Smooth muscle cell (in vitro differentiated cells): ENCODE results near the gene TMX2. TPM values are rescaled to one million over a fixed set of nuclear protein-coding genes. Genes with fewer than 3 reads are reported as not detected.

ENCODE experiments used
- DNase-seq: peaks from one replicate; lab custom pipeline; 2025; ENCODE audit not compliant: unreplicated experiment; lab: John Stamatoyannopoulos, UW
- H2AFZ ChIP-seq: fragments of 200-600 bp; sonication (generic); 2 replicates; pipeline ENCODE4 v1.6.0; 2016; ENCODE audit warnings: antibody characterized with exemption, low read depth, mild to moderate bottlenecking
- H3F3A ChIP-seq: fragments of 200-600 bp; sonication (generic); 2 replicates; pipeline ENCODE4 v1.6.0; 2017; ENCODE audit warnings: antibody characterized with exemption, low read depth
- H3K27ac ChIP-seq: fragments of 200-600 bp; sonication (generic); 2 replicates; pipeline ENCODE4 v1.5.1; 2016; ENCODE audit warnings: low read depth, mild to moderate bottlenecking
- H3K27me3 ChIP-seq: fragments of 200-600 bp; sonication (generic); 2 replicates; pipeline ENCODE4 v1.6.1; 2016; ENCODE audit warnings: low read depth, mild to moderate bottlenecking
- H3K36me3 ChIP-seq: fragments of 200-600 bp; sonication (generic); 2 replicates; pipeline ENCODE4 v1.5.1; 2016; ENCODE audit warnings: low read depth
- H3K4me1 ChIP-seq: fragments of 200-600 bp; sonication (generic); 2 replicates; pipeline ENCODE4 v1.5.1; 2016; ENCODE audit warnings: low read depth
- H3K4me2 ChIP-seq: fragments of 200-600 bp; sonication (generic); 2 replicates; pipeline ENCODE4 v1.6.0; 2016; ENCODE audit warnings: mild to moderate bottlenecking
- H3K4me3 ChIP-seq: fragments of 200-600 bp; sonication (generic); 2 replicates; pipeline ENCODE4 v1.5.1; 2016; ENCODE audit warnings: mild to moderate bottlenecking
- H3K79me2 ChIP-seq: fragments of 200-600 bp; sonication (generic); 2 replicates; pipeline ENCODE4 v1.6.0; 2016; ENCODE audit warnings: low read depth, mild to moderate bottlenecking
- H3K9ac ChIP-seq: fragments of 200-600 bp; sonication (generic); 2 replicates; pipeline ENCODE4 v1.6.0; 2016; ENCODE audit warnings: low read depth
- H3K9me3 ChIP-seq: fragments of 200-600 bp; sonication (generic); replicated peaks from 2 replicates; pipeline ENCODE4 v1.5.1; 2016; ENCODE audit warnings: low read depth
- H4K20me1 ChIP-seq: fragments of 200-600 bp; sonication (generic); 2 replicates; pipeline ENCODE4 v1.6.0; 2016; ENCODE audit warnings: low read depth
- CTCF ChIP-seq: fragments of 200-600 bp; sonication (generic); IDR thresholded peaks from 2 replicates; pipeline ENCODE4 v1.5.1; 2017; ENCODE audit warnings: borderline replicate concordance, mild to moderate bottlenecking, antibody characterized with exemption; ENCODE audit not compliant: insufficient read depth, poor library complexity, severe bottlenecking
- WGBS: methylation state at CpG from one replicate; pipeline ENCODE4 v1.1.7; 2016; ENCODE audit warnings: low lambda C conversion rate; 5-methylcytosine and 5-hydroxymethylcytosine counted together
- polyA plus RNA-seq: library from polyadenylated mRNA; unstranded; fragments of >200 nt; fragmentation: Nextera tagmentation; extraction: Ambion mirVana; gene quantifications from 2 replicates; pipeline ENCODE4 v1.2.1, GENCODE V29; 2016
- total RNA-seq: library from RNA; depleted of rRNA; stranded (reverse); fragments of >200 nt; gene quantifications from 2 replicates; pipeline ENCODE4 v1.2.3, GENCODE V29; 2014

Gene TMX2
- total and polyA plus RNA-seq, 2 experiments from 2014 or later, result 82.6 to 86.6 TPM

GRCh38 chr11:57762235-57762861, 50.0 kb downstream of the TMX2 start:
- no peaks in the 10 kb centered on the region for H3K36me3 ChIP-seq
- H3K4me1 ChIP-seq, result peaks cover 21% of the 10 kb centered on the region
- peak overlapping the region; percentile 95 for H3K4me2 ChIP-seq
- no peak for TF ChIP-seq CTCF
- H3K79me2 ChIP-seq, result peaks cover 55% of the 10 kb centered on the region
- H3K9me3 ChIP-seq, result no peaks in the 10 kb centered on the region
- 2% methylated on average over 9 of the region's 9 CpGs for WGBS
- H3K27ac ChIP-seq, result peak overlapping the region; percentile 94
- H3F3A ChIP-seq, result peaks cover 6% of the 10 kb centered on the region
- no peak overlapping the region for H2AFZ ChIP-seq
- peaks cover 49% of the 10 kb centered on the region for H4K20me1 ChIP-seq
- no peaks in the 10 kb centered on the region for H3K27me3 ChIP-seq
- peak overlapping the region; percentile 96 for H3K4me3 ChIP-seq
- H3K9ac ChIP-seq, result peak overlapping the region; percentile 94
- DNase-seq, result no peak

- peak overlapping the region; percentile 94 for H3K27ac ChIP-seq
- 0% methylated on average over 1 of the region's 1 CpG for WGBS
- H4K20me1 ChIP-seq, result peaks cover 61% of the 10 kb centered on the region
- no peak for DNase-seq
- peak; percentile 5 for TF ChIP-seq CTCF
- H3F3A ChIP-seq, result peaks cover 6% of the 10 kb centered on the region
- H3K79me2 ChIP-seq, result peaks cover 68% of the 10 kb centered on the region
- H3K4me2 ChIP-seq, result peak overlapping the region; percentile 95
- no peaks in the 10 kb centered on the region for H3K27me3 ChIP-seq
- peak overlapping the region; percentile 96 for H3K4me3 ChIP-seq
- no peak overlapping the region for H2AFZ ChIP-seq
- H3K9ac ChIP-seq, result peak overlapping the region; percentile 94
- H3K9me3 ChIP-seq, result no peaks in the 10 kb centered on the region
- no peaks in the 10 kb centered on the region for H3K36me3 ChIP-seq
- H3K4me1 ChIP-seq, result peaks cover 21% of the 10 kb centered on the region
Observed at GRCh38 chr11:57763568-57763967, 51.2 kb downstream of the TMX2 start.

- peaks cover 21% of the 10 kb centered on the region for H3K4me1 ChIP-seq
- DNase-seq, result no peak
- H3K4me2 ChIP-seq, result peak overlapping the region; percentile 95
- H3F3A ChIP-seq, result peaks cover 6% of the 10 kb centered on the region
- peaks cover 72% of the 10 kb centered on the region for H3K79me2 ChIP-seq
- TF ChIP-seq CTCF, result no peak
- peak overlapping the region; percentile 94 for H3K27ac ChIP-seq
- H3K27me3 ChIP-seq, result no peaks in the 10 kb centered on the region
- H4K20me1 ChIP-seq, result peaks cover 65% of the 10 kb centered on the region
- H2AFZ ChIP-seq, result no peak overlapping the region
- H3K4me3 ChIP-seq, result peak overlapping the region; percentile 96
- no peaks in the 10 kb centered on the region for H3K9me3 ChIP-seq
- H3K36me3 ChIP-seq, result no peaks in the 10 kb centered on the region
- H3K9ac ChIP-seq, result peak overlapping the region; percentile 94
- 10% methylated on average over 4 of the region's 4 CpGs for WGBS
Observed at GRCh38 chr11:57764021-57764420, 51.6 kb downstream of the TMX2 start.

- 0% methylated on average over 2 of the region's 2 CpGs for WGBS
- peaks cover 71% of the 10 kb centered on the region for H4K20me1 ChIP-seq
Observed at GRCh38 chr11:57764566-57764965, 52.2 kb downstream of the TMX2 start.

More at GRCh38 chr11:57764566-57764965, 52.2 kb downstream of the TMX2 start:
- Histone ChIP-seq H3K9me3 (no peaks in the 10 kb centered on the region), H3K36me3 (no peaks in the 10 kb centered on the region), H3F3A (peaks cover 6% of the 10 kb centered on the region), H3K4me2 (peak overlapping the region; percentile 95), H3K9ac (peak overlapping the region; percentile 94), H3K79me2 (peaks cover 78% of the 10 kb centered on the region), H3K4me1 (peaks cover 21% of the 10 kb centered on the region), H2AFZ (no peak overlapping the region), H3K4me3 (peak overlapping the region; percentile 96), H3K27ac (peak overlapping the region; percentile 94), H3K27me3 (no peaks in the 10 kb centered on the region)
- TF ChIP-seq CTCF, result no peak
- DNase-seq, result no peak
